ENCODE data around the gene FANCC. TPM values are rescaled to one million over a fixed set of nuclear protein-coding genes. Genes with fewer than 3 reads are reported as not detected.

Gene FANCC, protein sequence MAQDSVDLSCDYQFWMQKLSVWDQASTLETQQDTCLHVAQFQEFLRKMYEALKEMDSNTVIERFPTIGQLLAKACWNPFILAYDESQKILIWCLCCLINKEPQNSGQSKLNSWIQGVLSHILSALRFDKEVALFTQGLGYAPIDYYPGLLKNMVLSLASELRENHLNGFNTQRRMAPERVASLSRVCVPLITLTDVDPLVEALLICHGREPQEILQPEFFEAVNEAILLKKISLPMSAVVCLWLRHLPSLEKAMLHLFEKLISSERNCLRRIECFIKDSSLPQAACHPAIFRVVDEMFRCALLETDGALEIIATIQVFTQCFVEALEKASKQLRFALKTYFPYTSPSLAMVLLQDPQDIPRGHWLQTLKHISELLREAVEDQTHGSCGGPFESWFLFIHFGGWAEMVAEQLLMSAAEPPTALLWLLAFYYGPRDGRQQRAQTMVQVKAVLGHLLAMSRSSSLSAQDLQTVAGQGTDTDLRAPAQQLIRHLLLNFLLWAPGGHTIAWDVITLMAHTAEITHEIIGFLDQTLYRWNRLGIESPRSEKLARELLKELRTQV
- 35.4 TPM for total RNA-seq (ENCODE audit: insufficient read depth, low replicate concordance)

DNA sequence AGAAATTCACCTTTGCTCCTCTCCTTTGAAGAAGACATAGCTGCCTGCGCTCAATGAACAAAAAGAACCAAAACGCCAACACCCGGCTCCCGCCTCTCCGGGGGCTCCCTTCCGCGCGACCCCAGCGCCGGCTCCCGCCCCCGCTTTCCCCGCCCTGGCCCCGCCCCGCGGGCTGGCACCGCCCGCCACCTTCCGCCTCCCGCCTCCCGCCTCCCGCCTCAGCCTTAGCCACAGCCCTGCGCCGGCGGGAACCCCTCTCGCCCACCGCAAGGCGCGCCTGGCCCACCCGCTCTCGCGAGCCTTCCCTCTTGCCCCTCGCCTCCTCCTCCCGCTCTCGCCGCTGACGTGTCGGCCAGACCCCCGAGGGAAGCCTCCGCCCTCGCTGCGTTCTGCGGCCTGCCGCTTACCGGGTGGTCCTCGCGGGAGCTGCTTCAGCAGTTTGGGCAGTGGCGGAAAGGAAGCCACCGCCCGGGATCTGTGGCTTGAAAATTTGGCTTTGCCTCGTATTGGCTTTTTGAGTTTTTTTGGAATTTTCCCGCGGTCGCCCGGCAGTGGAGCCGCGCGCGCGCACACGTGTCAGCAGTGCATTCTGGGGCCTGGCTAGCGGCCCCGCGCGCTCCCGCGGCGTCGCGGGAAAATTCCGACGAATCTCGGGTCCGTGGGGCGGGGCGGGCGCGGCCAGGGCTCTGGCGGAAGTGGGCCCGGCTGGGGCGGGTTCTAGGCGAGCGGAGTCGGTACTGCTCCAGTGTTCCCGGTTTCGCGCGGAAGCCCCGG lies at the start of gene FANCC:
Gene FANCC (minus strand): TSS at position 591 of the 774 bp plus-strand sequence. CDS start 68,418 bp downstream, outside the sequence.
- peak; percentile 95 for DNase-seq (ENCODE audit: low spot score)

DNA sequence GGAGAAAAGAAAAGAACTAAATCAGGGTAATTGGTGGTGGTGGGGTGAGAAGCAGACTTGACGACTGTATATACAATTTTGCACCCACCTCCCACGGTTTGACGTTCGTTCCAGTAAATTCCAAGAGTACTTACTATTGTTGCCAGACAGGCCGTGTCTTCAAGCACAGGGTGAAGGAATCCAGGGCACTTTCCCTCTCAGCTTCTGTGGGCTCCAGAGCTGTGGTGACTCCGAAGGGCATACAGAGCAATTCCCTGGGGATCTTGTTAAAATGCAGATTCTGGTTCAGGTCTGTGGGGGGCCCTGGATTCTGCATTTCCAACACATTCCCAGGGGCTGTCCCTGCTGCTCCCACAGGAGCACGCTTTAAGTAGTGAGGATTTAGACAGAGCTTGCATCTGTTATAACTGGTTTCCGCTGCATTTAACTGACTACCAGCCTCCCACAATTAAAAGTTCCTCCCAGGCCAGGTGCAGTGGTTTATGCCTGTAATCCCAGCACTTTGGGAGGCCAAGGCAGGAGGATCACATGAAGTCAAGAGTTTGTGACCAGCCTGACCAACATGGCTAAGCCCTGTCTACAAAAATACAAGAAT lies 49.3 kb upstream of the FANCC start:
- no peak for DNase-seq (ENCODE audit: low spot score)

DNA sequence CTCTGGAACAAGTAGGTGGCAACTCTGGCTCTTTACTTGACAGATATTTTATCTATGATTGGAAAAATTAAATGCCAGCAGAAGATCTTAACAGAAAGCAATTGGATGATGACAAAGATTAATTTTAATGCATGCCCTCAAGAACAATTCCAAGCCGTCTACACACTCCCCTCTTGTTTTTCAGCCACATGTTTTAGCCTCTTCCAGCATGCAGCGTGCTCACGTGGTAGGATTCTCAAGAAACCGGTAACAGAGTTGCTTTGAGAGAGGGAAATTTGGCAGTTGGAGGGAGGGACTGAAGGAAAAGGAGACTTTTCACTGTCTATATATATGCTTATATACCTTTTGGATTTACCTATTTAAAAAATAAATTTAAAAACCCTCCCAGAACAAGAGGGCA lies 48.3 kb upstream of the FANCC start:
- DNase-seq (ENCODE audit: low spot score) = no peak

DNA sequence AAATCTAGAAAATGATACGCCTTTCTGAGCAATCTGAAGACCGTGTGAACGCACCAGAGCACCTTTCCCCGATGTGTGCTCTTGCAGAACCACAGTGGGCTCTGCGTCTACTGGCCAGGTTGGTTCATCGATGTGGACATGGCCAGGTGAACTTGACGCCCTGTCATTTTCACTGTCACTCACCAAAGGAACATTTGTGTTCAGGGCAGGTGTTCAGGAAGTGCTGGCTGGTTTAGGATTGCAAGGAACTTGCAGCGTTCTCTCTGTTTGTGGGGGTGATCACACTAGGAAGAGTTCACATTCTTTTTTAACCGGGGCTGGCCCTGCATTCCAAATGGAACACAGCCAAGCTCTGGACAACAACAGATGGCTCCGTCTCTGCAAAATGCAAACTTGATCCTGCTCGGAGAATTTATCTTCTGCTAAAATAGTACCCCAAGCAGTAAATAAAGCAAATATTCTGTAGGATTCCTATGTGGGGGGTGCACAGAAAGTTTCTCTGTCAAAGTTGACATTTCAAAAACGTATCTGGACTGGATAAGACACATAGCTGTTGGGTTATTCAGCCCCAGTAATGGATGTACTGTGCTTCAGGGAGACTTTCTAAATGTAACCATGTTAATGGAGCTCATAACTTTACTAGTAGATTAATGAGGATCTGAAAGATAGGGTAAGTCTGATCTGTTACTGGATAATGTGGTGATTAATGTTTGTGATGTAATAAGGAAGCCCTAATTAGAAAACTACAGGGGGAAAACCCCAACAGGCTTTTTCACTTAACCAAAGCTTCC lies 45.7 kb upstream of the FANCC start:
- peak; percentile 86 for DNase-seq (ENCODE audit: low spot score)

DNA sequence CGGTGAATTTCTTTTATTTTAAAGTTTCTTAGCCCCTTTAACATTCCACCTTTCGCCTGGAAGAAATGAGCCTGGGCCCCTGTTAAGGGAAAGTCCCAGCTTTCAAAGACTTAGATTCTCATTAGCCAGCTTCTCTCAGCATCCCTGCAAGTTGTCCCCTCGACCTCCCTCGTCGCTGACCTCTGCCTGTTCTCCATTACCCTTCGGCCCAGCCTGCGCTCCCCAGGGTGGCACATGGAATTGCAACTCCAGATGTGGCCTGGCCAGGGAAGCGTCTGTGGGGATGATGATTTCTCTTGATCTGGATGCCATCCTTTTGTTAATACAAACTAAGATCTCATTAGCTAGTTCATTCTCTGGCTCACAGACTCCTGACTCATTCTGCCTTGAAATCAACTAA lies 43.4 kb upstream of the FANCC start:
- DNase-seq (ENCODE audit: low spot score) = no peak

DNA sequence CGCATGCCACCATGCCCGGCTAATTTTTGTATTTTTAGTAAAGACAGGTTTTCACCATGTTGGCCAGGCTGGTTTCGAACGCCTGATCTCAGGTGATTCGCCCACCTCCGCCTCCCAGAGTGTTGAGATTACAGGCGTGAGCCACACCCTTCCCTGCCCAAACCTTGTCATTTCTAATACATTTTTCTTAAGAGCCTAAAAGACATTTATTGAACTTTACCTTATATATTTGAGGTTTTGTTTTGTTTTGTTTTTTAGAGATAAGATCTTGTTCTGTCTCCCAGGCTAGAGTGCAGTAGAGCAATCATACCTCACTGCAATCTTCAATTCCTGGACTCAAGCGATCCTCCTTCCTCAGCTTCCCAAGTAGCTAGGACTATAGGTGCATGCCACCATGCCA lies 39.8 kb upstream of the FANCC start:
- DNase-seq (ENCODE audit: low spot score) = no peak

DNA sequence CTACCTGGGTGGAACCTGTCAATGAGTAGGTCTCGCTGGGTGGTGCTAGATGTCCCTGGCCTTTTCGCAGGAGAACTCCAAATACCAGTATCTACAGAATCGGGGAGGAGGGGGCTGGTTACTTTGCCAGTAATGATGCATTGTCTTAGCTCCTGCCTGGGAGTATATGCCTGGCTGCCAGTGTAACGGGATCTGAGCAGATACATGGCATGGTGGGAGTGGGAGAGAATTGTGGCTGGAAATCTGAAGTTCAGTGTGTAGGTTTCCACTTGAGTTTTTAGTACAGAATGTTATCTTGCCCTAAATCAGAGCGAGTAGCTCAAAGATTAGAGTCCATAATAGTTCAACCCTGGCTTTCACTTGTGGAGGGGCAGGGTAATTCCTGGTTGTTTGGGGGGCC lies 38.0 kb upstream of the FANCC start:
- no peak for DNase-seq (ENCODE audit: low spot score)

DNA sequence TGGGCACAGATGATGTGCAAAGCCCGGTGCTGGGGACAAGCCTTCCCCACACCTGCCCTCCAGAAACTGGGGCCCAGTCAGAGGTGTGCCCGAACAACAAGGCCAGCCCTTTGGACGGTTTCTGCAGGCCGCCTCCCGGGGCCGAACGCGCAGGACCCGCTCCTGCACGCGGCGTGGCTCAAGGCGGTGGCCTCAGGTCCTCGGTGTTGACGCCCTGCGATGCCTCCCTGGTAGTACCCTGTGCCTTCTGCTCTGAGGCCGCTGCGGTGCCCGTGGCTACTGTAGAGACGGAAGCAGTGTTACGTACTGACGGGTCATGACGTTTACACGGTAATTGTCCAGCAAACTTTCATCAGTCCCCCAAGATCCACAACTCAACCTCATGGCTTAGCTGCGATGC lies 33.5 kb upstream of the FANCC start:
- DNase-seq (ENCODE audit: low spot score) = no peak

DNA sequence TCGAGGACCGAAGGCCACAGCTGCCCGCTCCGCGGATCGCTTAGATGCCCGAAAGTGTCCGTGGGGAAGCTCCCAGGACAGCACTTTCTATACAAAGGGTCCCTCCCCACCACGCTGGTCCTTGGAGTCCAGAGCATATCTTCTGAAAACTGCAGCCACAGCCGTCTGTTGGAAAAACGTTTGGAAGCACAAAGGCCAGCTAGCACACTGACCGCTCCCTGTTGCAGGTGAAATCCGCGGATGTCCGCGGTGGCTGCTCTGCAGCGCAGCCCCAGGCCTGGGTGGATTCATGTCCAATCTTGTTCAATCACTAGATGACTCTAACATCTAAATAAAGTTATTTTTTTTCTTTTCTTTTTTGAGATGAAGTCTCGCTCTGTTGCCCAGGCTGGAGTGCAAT lies 32.8 kb upstream of the FANCC start:
- DNase-seq (ENCODE audit: low spot score) = no peak

DNA sequence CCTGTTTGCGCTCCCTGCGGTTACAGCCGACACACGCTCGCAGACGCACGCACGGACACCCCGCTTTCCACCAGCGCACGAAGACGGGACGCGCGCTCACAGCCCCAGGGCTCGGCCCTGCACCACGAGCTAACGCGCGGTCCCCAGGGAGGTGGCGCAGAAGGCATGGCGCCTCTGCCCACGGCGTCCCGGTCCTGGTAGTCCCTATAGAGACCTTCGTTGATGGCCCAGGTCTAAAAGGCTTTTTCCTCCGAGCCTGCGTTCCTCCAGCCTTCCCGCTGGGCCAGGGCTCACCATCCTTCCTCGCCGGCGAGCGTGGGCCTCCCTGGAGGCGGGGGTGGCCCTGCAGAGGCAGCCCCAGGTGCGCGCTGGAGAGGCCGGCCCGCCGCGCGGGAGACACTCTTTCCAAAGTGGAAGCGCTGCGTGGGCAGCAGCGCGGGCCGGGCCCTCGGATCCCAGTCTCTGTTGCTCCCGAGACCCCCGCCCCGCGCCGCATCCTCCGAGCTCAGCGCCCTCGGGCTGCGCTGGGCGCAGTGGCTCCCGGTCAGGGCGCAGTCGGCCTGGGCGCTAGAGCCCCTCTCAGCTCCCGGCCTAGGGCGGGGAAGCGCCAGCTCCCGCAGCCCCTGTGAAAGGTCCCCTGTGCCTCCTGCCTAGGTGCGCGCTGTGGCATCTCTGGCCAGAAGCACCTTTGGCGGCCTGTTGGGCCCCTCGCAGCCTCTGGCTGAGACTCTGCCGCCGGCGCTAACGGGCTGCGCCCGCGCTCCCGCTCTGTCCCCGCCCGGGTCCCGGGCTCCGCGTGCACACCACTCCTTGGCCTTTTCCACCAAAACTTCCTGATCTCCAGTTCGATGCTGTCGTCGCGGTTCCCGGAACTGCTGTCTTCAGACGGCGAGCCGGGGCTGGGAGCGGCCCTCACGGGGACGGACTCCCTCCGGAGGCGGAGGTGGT lies 31.9 kb upstream of the FANCC start:
- DNase-seq (ENCODE audit: low spot score) = no peak

DNA sequence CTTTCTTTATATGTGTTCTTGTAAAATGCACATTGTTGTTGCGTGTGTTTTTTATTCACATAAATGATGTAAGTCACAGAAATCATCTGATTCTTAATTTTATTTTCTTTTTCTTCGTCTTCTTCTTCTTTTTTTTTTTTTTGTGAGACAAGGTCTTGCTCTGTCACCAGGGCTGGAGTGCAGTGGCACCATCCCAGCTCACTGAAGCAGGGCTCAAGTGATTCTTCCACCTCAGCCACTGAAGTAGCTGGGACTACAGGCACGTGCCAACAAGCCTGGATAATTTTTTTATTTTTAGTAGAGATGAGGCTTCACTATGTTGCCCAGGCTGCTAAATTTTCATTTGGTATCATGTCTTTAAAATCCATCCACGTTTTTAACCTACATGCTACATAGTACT lies 28.5 kb upstream of the FANCC start:
- DNase-seq (ENCODE audit: low spot score) = no peak

DNA sequence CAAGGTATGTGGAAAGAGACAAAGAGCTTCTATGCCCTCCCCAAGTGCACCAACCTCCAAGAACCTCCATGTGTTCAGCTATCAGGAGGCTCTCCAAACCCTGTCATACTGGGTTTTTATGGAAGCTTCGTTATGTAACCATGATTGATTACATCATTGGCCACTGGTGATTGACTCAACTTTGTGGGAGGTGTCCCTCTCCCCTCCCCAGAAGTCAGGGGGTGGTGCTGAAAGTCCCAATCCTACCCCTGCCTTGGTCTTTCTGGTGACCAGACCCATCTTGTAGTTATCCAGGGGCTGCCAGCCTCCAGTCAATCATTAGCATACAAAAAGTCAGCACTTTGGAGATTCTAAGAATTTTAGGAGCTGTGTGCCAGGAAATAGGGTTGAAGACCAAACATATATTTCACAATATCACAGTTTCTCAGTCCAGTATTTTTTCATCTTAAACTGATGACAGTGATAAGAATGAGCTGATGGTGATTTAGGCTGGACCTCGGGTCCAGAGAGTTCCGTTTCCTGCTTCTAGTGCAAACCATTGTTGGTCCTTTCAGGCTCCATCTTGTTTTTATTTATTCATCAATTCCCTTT lies 27.3 kb upstream of the FANCC start:
- no peak for DNase-seq (ENCODE audit: low spot score)

DNA sequence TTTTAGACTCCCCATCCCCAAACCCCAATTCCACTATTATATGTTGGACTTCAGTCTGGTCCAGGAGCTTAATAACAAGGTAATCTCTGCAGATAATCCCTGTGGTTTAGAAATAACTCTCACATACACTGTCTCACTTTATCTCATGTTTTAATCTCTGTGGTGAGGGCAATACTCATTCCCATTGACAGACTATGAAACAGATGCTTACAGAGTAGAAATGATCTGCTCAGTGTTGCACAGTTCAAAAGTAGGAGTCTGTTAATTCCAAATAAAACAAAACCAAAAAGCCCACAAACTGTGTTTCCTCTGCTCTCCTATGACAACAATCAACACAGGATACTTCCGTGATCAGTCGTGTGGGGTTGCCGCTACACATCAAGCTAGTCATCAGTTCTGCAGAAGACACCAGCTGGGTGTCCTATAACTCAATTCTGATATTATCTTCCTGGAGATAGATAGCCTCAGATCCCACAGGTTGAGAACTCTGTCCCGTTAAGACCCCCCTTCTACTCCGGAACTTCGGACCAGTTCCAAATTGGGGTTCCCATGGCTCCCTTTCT lies 26.3 kb upstream of the FANCC start:
- no peak for DNase-seq (ENCODE audit: low spot score)

DNA sequence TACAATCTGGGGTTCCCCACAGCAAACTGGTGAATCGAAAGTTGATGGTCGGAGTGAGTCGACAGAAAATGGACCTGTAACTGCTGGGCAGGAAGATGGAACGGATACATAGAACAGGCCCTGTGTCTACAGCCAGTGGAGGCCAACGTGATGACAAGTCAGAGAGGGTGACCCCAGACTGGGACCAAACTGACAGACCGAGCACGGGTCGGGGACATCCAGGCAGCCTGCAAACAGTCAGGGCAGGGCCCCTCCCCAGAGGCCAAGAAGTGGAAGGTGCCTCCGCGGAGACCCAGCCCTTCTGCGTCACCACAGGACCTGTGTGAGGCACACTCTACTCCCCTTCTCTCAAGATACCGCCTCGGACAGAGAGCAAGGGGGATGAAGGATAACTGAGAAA lies 25.1 kb upstream of the FANCC start:
- DNase-seq (ENCODE audit: low spot score) = no peak

DNA sequence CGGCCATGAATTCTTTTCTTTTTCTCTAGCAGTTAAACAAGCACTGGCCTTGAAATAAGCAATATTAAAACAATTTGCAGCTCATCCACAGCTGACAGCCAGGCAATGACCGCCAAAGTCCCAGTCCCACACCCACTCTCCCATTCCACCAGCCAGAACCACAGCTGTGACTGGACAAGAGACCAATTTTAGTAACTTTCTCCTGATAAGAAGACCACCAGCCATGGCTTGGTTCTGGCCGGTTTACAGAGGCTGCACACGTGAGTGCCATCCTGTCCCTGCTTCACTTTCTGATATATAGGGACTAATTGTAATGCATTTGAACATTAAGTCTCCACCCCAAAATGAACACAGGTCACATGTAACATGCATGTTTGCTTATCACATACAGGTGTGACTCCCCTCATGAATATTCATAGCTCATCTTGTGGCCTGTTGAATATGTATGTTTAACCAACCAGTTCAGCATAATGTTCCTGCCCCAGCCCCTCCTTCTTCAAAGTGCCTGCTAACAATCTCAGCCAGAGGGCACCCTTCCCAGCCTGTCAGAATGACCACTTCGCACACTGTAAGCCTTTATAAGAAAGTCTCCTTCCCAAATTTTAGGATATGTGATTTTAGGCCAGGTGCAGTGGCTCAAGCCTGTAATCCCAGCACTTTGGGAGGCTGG lies 23.9 kb upstream of the FANCC start:
- DNase-seq (ENCODE audit: low spot score) = no peak

DNA sequence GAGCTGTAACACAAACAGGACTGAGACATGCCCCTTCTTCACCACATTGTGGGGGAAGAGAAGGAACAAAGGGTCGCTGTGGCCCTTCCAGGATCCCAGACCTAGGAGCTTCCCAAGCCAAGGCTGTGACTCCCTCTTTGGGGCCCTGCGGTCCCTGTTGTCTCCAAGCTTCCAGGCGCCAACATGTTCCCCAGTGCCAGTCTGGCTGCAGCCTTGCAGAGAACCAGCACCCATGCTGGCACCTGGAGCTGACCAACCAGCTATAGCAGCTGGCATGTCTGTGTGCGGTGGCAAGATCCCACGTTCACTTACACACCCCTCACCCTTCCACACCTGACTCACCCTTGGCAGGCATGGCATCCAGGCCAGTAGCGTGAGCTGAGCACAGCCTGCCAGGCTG lies 20.7 kb upstream of the FANCC start:
- no peak for DNase-seq (ENCODE audit: low spot score)

DNA sequence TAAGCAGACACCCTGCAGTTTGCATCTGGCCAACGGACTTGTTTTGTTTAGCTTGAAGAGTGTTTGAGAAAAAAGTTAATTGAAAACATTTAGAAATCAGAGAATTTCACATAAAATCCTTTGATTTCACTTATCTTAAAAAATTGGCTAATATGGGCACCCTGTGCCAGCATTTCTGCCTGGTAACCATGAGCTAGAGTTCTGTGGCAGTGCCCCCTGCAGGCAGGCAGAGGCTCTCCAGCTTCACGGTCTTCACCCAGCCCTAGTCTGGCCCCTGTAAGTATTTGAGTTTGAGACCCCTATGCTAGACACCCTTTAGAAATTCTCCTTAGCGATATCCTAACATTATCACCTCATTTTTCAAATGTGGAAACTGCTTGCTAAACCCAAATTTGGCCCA lies 18.8 kb upstream of the FANCC start:
- no peak for DNase-seq (ENCODE audit: low spot score)

DNA sequence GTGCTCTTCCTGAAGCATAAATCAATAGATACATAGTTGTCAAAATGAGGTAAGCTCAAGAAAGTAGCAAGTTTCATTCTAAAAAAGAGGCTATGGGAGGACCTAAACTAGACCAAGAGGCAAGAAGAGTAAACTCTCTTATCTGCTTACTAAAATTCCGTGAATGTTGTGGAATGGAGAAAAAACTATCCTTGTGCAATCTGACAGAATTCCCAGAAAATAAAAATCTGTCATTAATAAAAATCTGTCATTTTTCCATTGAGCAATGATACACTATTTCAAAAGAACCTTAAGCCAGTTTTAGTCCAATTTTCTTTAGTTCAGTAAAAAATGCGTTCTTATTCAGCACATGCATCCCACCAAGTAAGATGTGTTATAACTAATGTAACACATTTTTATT lies 15.9 kb upstream of the FANCC start:
- no peak for DNase-seq (ENCODE audit: low spot score)

DNA sequence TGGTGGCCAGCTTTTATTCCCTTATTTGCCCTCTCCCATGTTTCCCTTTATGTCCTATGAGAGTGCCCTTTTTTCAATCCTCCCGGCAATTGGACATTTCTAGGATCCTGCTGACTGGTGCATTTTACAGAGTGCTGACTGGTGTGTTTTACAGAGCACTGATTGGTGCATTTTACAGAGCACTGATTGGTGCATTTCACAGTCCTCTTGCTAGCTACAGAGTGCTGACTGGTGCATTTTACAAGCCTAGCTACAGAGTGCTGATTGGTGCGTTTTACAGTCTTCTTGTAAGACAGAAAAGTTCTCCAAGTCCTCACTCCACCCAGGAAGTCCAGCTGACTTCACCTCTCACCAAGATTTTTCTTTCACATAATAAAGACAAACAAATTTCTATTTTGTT lies 15.4 kb upstream of the FANCC start:
- no peak for DNase-seq (ENCODE audit: low spot score)
